Measurements from ENCODE around the gene TRMT112.
"Not testable (repeated sequence)": the region's sequence is repeated elsewhere in the genome, so short reads cannot be mapped to it uniquely, and the experiment has no call there.

Gene TRMT112

GRCh38 chr11:64327375-64327774 lies 10.0 kb upstream of the TRMT112 start:
- TF ChIP-seq, protein P1, sequence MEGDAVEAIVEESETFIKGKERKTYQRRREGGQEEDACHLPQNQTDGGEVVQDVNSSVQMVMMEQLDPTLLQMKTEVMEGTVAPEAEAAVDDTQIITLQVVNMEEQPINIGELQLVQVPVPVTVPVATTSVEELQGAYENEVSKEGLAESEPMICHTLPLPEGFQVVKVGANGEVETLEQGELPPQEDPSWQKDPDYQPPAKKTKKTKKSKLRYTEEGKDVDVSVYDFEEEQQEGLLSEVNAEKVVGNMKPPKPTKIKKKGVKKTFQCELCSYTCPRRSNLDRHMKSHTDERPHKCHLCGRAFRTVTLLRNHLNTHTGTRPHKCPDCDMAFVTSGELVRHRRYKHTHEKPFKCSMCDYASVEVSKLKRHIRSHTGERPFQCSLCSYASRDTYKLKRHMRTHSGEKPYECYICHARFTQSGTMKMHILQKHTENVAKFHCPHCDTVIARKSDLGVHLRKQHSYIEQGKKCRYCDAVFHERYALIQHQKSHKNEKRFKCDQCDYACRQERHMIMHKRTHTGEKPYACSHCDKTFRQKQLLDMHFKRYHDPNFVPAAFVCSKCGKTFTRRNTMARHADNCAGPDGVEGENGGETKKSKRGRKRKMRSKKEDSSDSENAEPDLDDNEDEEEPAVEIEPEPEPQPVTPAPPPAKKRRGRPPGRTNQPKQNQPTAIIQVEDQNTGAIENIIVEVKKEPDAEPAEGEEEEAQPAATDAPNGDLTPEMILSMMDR (IDR thresholded peaks at IDR 0.05; ENCODE audit: low read depth, low read length) = no peak
- no peak overlapping the region for H3K4me3 ChIP-seq (ENCODE audit: low read depth, low read length)

DNA sequence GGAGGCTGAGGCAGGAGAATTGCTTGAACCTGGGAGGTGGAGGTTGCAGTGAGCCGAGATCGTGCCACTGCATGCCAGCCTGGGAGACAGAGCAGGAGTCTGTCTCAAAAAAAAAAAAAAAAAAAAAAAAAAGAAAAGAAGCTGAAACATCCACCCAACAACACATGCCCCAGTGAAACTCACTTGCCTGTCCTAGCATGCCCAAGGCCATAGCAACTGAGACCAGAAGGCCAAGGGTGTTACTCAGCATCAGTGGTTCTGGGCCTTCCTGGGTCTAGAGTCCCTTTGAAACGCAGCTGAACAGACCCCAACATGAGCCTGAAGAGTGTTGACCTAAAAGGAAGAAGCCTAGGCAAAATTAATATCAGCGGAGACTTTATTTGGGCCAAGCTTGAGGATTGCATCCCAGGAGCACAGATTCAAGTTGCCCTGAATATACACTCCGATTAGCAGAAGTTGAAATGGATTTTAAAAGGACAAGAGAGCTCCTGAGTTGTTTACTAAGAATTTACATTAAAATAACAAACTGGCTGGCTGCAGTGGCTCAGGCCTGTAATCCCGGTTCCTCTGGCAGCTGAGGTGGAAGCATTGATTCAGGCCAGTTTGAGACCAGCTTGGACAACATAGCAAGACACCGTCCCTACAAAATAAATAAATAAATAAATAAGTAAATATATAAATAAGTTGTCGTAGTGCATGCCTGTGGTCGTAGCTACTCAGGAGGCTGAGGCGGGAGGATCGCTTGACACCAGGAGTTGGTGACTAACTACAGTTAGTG lies 7.5 kb upstream of the TRMT112 start:
- H3K4me3 ChIP-seq (ENCODE audit: low read depth, low read length) = no peak overlapping the region
- TF ChIP-seq, protein P1 (IDR thresholded peaks at IDR 0.05; ENCODE audit: low read depth, low read length) = no peak

DNA sequence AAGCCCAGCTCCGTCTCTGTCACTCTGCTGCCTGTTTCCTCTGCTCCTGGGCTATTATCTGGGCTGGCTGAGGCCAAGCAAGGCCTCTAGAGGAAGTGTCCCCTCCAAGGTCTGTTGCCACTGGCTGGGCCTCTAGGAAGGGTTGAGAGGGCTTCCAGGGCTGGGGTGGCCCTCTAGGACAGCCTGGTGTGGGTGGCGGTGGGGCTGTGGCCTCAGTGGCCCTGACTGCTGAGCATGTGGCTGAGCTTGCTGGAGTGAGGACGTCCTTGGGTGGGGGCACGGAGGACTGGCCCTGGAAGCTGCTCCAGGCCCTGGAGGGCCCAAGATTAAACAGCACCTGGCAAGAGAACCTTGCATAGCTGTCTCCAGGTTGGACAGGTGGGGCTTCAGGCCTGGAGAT lies 6.6 kb upstream of the TRMT112 start:
- H3K4me3 ChIP-seq (ENCODE audit: low read depth, low read length) = not testable (repeated sequence)

- no peak overlapping the region for H3K4me3 ChIP-seq (ENCODE audit: low read depth, low read length)
- TF ChIP-seq, protein P1 (IDR thresholded peaks at IDR 0.05; ENCODE audit: low read depth, low read length) = no peak
Measured at GRCh38 chr11:64323373-64323772, 6.0 kb upstream of the TRMT112 start.

GRCh38 chr11:64322925-64323260 lies 5.5 kb upstream of the TRMT112 start:
- no peak overlapping the region for H3K4me3 ChIP-seq (ENCODE audit: low read depth, low read length)
- TF ChIP-seq, protein P1 (IDR thresholded peaks at IDR 0.05; ENCODE audit: low read depth, low read length) = no peak

DNA sequence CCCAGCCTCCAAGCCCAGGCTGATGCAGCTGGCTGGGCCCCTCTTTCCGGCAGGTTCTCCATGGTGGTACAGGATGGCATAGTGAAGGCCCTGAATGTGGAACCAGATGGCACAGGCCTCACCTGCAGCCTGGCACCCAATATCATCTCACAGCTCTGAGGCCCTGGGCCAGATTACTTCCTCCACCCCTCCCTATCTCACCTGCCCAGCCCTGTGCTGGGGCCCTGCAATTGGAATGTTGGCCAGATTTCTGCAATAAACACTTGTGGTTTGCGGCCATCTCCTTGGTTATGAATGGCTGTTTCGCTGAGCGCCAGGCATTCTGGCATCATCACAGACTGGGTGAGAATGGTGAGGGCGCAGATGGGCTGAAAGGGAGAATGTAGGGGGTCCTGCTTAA lies 4.2 kb upstream of the TRMT112 start:
- TF ChIP-seq, protein P1 (IDR thresholded peaks at IDR 0.05; ENCODE audit: low read depth, low read length) = no peak
- no peak overlapping the region for H3K4me3 ChIP-seq (ENCODE audit: low read depth, low read length)

- TF ChIP-seq, protein P1 (IDR thresholded peaks at IDR 0.05; ENCODE audit: low read depth, low read length) = no peak
Measured at GRCh38 chr11:64321026-64321425, 3.7 kb upstream of the TRMT112 start.

DNA sequence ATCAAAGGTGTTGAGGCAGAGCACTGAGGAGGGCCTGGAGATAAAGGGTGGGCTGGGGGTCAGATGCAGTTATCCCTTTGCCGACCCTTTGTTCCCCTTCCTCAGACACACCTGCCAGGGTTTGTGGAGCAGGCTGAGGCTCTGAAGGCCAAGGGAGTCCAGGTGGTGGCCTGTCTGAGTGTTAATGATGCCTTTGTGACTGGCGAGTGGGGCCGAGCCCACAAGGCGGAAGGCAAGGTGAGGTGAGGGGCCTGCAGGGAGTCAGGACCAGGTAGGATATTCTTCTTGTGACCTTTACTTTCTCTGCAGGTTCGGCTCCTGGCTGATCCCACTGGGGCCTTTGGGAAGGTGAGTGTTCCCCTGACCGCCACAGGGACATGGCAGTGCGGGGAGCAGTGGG lies 3.2 kb upstream of the TRMT112 start:
- no peak overlapping the region for H3K4me3 ChIP-seq (ENCODE audit: low read depth, low read length)
- TF ChIP-seq, protein P1 (IDR thresholded peaks at IDR 0.05; ENCODE audit: low read depth, low read length) = no peak

More at GRCh38 chr11:64321026-64321425, 3.7 kb upstream of the TRMT112 start:
- H3K4me3 ChIP-seq (ENCODE audit: low read depth, low read length) = no peak overlapping the region

All from WI38 (cell line).